Hepatocyte (in vitro differentiated cells): ENCODE data around the gene COX6B1.

Experiments used
- EZH2 ChIP-seq: fragments of 200-600 bp; sonication (generic); IDR thresholded peaks from 2 replicates; pipeline ENCODE4 v1.6.1; 2016; ENCODE audit warnings: antibody characterized with exemption, mild to moderate bottlenecking, borderline replicate concordance
- TF ChIP-seq, protein P1 (sequence below): fragments of 200-600 bp; sonication (generic); IDR thresholded peaks from 2 replicates; pipeline ENCODE4 v1.5.1; 2016; ENCODE audit warnings: antibody characterized with exemption, mild to moderate bottlenecking; ENCODE audit not compliant: poor library complexity

DNA sequence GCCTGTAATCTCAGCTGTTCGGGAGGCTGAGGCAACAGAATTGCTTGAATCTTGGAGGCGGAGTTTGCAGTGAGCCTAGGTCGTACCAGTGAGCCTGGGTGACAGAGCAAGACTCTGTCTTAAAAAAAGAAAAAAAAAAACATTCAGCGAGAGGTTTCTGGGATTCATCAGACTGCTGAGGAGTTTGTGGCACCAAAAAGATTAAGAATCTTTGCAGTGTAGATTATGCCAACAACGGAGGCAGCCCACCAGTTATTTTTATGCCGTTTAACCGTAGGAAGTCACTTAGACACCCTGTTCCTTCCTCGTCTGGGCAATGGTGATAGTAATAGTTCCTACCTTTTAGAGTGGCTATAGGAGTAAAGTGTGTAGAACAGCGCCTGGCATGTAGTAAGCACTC is 2.5 kb downstream of the COX6B1 start:
- TF ChIP-seq, protein P1, sequence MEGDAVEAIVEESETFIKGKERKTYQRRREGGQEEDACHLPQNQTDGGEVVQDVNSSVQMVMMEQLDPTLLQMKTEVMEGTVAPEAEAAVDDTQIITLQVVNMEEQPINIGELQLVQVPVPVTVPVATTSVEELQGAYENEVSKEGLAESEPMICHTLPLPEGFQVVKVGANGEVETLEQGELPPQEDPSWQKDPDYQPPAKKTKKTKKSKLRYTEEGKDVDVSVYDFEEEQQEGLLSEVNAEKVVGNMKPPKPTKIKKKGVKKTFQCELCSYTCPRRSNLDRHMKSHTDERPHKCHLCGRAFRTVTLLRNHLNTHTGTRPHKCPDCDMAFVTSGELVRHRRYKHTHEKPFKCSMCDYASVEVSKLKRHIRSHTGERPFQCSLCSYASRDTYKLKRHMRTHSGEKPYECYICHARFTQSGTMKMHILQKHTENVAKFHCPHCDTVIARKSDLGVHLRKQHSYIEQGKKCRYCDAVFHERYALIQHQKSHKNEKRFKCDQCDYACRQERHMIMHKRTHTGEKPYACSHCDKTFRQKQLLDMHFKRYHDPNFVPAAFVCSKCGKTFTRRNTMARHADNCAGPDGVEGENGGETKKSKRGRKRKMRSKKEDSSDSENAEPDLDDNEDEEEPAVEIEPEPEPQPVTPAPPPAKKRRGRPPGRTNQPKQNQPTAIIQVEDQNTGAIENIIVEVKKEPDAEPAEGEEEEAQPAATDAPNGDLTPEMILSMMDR: no peak
- no peak for TF ChIP-seq EZH2
